HG02678 (cell line): Measurements from ENCODE around the gene HABP4.

Experiments
- ATAC-seq: cut with Tn5 transposase; IDR thresholded peaks from one replicate; pipeline ENCODE4 v1.9.1; 2021; ENCODE audit warnings: mild to moderate bottlenecking, moderate library complexity; ENCODE audit not compliant: unreplicated experiment

The HABP4 gene

GRCh38 chr9:96435345-96435744 lies 14.6 kb upstream of the HABP4 start:
- ATAC-seq, result no peak

GRCh38 chr9:96436063-96436455 lies 13.9 kb upstream of the HABP4 start:
- ATAC-seq, result no peak

GRCh38 chr9:96436456-96437126 lies 13.4 kb upstream of the HABP4 start:
- no peak for ATAC-seq

GRCh38 chr9:96437454-96437853 lies 12.5 kb upstream of the HABP4 start:
- ATAC-seq, result no peak

- ATAC-seq, result no peak
These were observed 9.2 kb upstream of the HABP4 start for GRCh38 chr9:96440671-96441199.

- no peak for ATAC-seq
These were observed 8.0 kb upstream of the HABP4 start for GRCh38 chr9:96441798-96442445.

- ATAC-seq, result no peak
These were observed 7.5 kb upstream of the HABP4 start for GRCh38 chr9:96442491-96442890.

GRCh38 chr9:96447406-96447805 lies 2.6 kb upstream of the HABP4 start:
- ATAC-seq, result no peak

- ATAC-seq, result no peak
These were observed 1.3 kb upstream of the HABP4 start for GRCh38 chr9:96448546-96449170.

- ATAC-seq, result peak; percentile 18
These were observed 485 bp upstream of the HABP4 start for GRCh38 chr9:96449523-96449844.

- ATAC-seq, result no peak
These were observed 902 bp downstream of the HABP4 start for GRCh38 chr9:96450613-96451528.

GRCh38 chr9:96453625-96454024 lies 3.7 kb downstream of the HABP4 start:
- no peak for ATAC-seq

GRCh38 chr9:96457266-96457665 lies 7.3 kb downstream of the HABP4 start:
- no peak for ATAC-seq

GRCh38 chr9:96458226-96458625 lies 8.3 kb downstream of the HABP4 start:
- ATAC-seq, result no peak

- no peak for ATAC-seq
These were observed 9.5 kb downstream of the HABP4 start for GRCh38 chr9:96459268-96460007.

- no peak for ATAC-seq
These were observed 10.5 kb downstream of the HABP4 start for GRCh38 chr9:96460470-96460869.

- no peak for ATAC-seq
These were observed 10.9 kb downstream of the HABP4 start for GRCh38 chr9:96460882-96461281.

GRCh38 chr9:96461336-96461735 lies 11.4 kb downstream of the HABP4 start:
- ATAC-seq, result no peak

GRCh38 chr9:96462541-96462940 lies 12.6 kb downstream of the HABP4 start:
- no peak for ATAC-seq

GRCh38 chr9:96464426-96464825 lies 14.5 kb downstream of the HABP4 start:
- ATAC-seq, result no peak
